Loucy (cell line): ENCODE results near the gene CDC23.

Source experiments
- H2AFZ ChIP-seq: fragments of 200-600 bp; sonication (generic); 2 replicates; pipeline ENCODE4 v1.6.0; 2016; ENCODE audit warnings: antibody characterized with exemption, mild to moderate bottlenecking, low read length, moderate library complexity
- H3F3A ChIP-seq: fragments of 200-600 bp; 2 replicates; pipeline ENCODE4 v1.6.0; 2016; ENCODE audit warnings: antibody characterized with exemption, low read depth, mild to moderate bottlenecking
- H3K27me3 ChIP-seq: fragments of 200-600 bp; sonication (generic); 2 replicates; pipeline ENCODE4 v1.6.1; 2014; ENCODE audit warnings: low read length, mild to moderate bottlenecking; ENCODE audit not compliant: insufficient read depth, poor library complexity, severe bottlenecking
- H3K36me3 ChIP-seq: fragments of 200-600 bp; sonication (generic); 2 replicates; pipeline ENCODE4 v1.6.1; 2016; ENCODE audit warnings: low read length; ENCODE audit not compliant: insufficient read depth
- H3K4me1 ChIP-seq: fragments of 200-600 bp; sonication (generic); 2 replicates; pipeline ENCODE4 v1.5.1; 2014; ENCODE audit warnings: low read length, mild to moderate bottlenecking; ENCODE audit not compliant: insufficient read depth, poor library complexity, severe bottlenecking
- H3K4me2 ChIP-seq: fragments of 200-600 bp; sonication (generic); 2 replicates; pipeline ENCODE4 v1.6.0; 2014; ENCODE audit warnings: antibody characterized with exemption, low read length, low read depth, mild to moderate bottlenecking; ENCODE audit not compliant: poor library complexity, severe bottlenecking
- H3K4me3 ChIP-seq: fragments of 200-600 bp; sonication (generic); 2 replicates; pipeline ENCODE4 v1.5.1; 2014; ENCODE audit warnings: low read length, mild to moderate bottlenecking, mixed read lengths; ENCODE audit not compliant: poor library complexity, severe bottlenecking
- H3K79me2 ChIP-seq: fragments of 200-600 bp; sonication (generic); 2 replicates; pipeline ENCODE4 v1.6.1; 2014; ENCODE audit warnings: low read length; ENCODE audit not compliant: insufficient read depth
- H3K9ac ChIP-seq: fragments of 200-600 bp; sonication (generic); 2 replicates; pipeline ENCODE4 v1.6.0; 2014; ENCODE audit warnings: mild to moderate bottlenecking, low read depth, low read length, moderate library complexity; ENCODE audit not compliant: poor library complexity, severe bottlenecking
- H3K9me2 ChIP-seq: fragments of 200-600 bp; sonication (generic); replicated peaks from 2 replicates; pipeline ENCODE4 v1.6.1; 2016; ENCODE audit warnings: low read depth, low read length, mixed read lengths
- H3K9me3 ChIP-seq: fragments of 200-600 bp; sonication (generic); 2 replicates; pipeline ENCODE4 v1.6.1; 2014; ENCODE audit warnings: mild to moderate bottlenecking, antibody characterized with exemption, low read length, low read depth; ENCODE audit not compliant: insufficient read depth
- H4K20me1 ChIP-seq: fragments of 200-600 bp; sonication (generic); 2 replicates; pipeline ENCODE4 v1.6.0; 2014; ENCODE audit warnings: antibody characterized with exemption, low read length, mild to moderate bottlenecking; ENCODE audit not compliant: insufficient read depth, poor library complexity, severe bottlenecking
- CTCF ChIP-seq: fragments of 200-600 bp; sonication (generic); conservative IDR thresholded peaks from 2 replicates; pipeline ENCODE4 v1.5.1; 2014; ENCODE audit warnings: mild to moderate bottlenecking, antibody characterized with exemption, low read length
- EZH2phosphoT487 ChIP-seq: fragments of 200-600 bp; IDR thresholded peaks from 2 replicates; pipeline ENCODE4 v1.6.1; 2018; ENCODE audit warnings: antibody characterized with exemption, mild to moderate bottlenecking, moderate library complexity, borderline replicate concordance

The CDC23 gene

GRCh38 chr5:138229387-138229786 is 16.3 kb upstream of the CDC23 start:
- Histone ChIP-seq H3K9me2 (no peaks in the 10 kb centered on the region), H3K4me1 (no peaks in the 10 kb centered on the region), H3F3A (no peaks in the 10 kb centered on the region), H3K4me2 (no peak overlapping the region), H2AFZ (no peak overlapping the region), H3K36me3 (no peaks in the 10 kb centered on the region), H3K79me2 (no peaks in the 10 kb centered on the region), H3K4me3 (no peak overlapping the region), H4K20me1 (no peaks in the 10 kb centered on the region), H3K9ac (no peak overlapping the region), H3K27me3 (no peaks in the 10 kb centered on the region), H3K9me3 (no peaks in the 10 kb centered on the region)
- TF ChIP-seq EZH2phosphoT487, result no peak
- no peak for TF ChIP-seq CTCF

- no peak overlapping the region for H3K4me3 ChIP-seq
- no peaks in the 10 kb centered on the region for H3K79me2 ChIP-seq
- no peak overlapping the region for H2AFZ ChIP-seq
- no peaks in the 10 kb centered on the region for H3K9me2 ChIP-seq
- no peaks in the 10 kb centered on the region for H3F3A ChIP-seq
- H3K4me2 ChIP-seq, result no peak overlapping the region
- no peaks in the 10 kb centered on the region for H3K27me3 ChIP-seq
- TF ChIP-seq CTCF, result no peak
- TF ChIP-seq EZH2phosphoT487, result no peak
- H4K20me1 ChIP-seq, result no peaks in the 10 kb centered on the region
- no peaks in the 10 kb centered on the region for H3K4me1 ChIP-seq
- H3K36me3 ChIP-seq, result no peaks in the 10 kb centered on the region
- no peak overlapping the region for H3K9ac ChIP-seq
- no peaks in the 10 kb centered on the region for H3K9me3 ChIP-seq
Observed at GRCh38 chr5:138226910-138227309, 13.8 kb upstream of the CDC23 start.

- Histone ChIP-seq H3F3A (no peaks in the 10 kb centered on the region), H3K27me3 (no peaks in the 10 kb centered on the region), H3K79me2 (no peaks in the 10 kb centered on the region), H2AFZ (no peak overlapping the region), H3K4me3 (no peak overlapping the region), H3K9me2 (no peaks in the 10 kb centered on the region), H3K9ac (no peak overlapping the region), H3K9me3 (no peaks in the 10 kb centered on the region), H3K36me3 (no peaks in the 10 kb centered on the region), H3K4me1 (no peaks in the 10 kb centered on the region), H3K4me2 (no peak overlapping the region), H4K20me1 (no peaks in the 10 kb centered on the region)
- TF ChIP-seq CTCF (no peak), EZH2phosphoT487 (no peak)
Observed at GRCh38 chr5:138224712-138225111, 11.6 kb upstream of the CDC23 start.
